KOPT-K1 (cell line): ENCODE measurements around the gene ANKMY1.
"Not testable (repeated sequence)": the region's sequence is repeated elsewhere in the genome, so short reads cannot be mapped to it uniquely, and the experiment has no call there.

Experiments
- H3K27ac ChIP-seq: fragments of 200-600 bp; sonication (generic); 2 replicates; pipeline ENCODE4 v1.5.1; 2016; ENCODE audit warnings: antibody characterized with exemption, mild to moderate bottlenecking, low read depth, low read length; ENCODE audit not compliant: poor library complexity, severe bottlenecking
- H3K36me3 ChIP-seq: fragments of 200-600 bp; sonication (generic); 2 replicates; pipeline ENCODE4 v1.5.1; 2017; ENCODE audit warnings: antibody characterized with exemption, mild to moderate bottlenecking, low read length, moderate library complexity; ENCODE audit not compliant: insufficient read depth
- H3K9me3 ChIP-seq: fragments of 200-600 bp; sonication (generic); 2 replicates; pipeline ENCODE4 v1.5.1; 2017; ENCODE audit warnings: antibody characterized with exemption, low read length, mild to moderate bottlenecking; ENCODE audit not compliant: insufficient read depth, poor library complexity, severe bottlenecking

The ANKMY1 gene

GRCh38 chr2:240570531-240571313, 12.9 kb upstream of the ANKMY1 start:
- no peak overlapping the region for H3K27ac ChIP-seq
- no peaks in the 10 kb centered on the region for H3K9me3 ChIP-seq
- H3K36me3 ChIP-seq: peaks cover 27% of the 10 kb centered on the region; the same call in 1 of the 2 replicates

- peaks cover 20% of the 10 kb centered on the region; the same call in 1 of the 2 replicates for H3K36me3 ChIP-seq
- no peaks in the 10 kb centered on the region for H3K9me3 ChIP-seq
- no peak overlapping the region for H3K27ac ChIP-seq
These were observed 12.3 kb upstream of the ANKMY1 start for GRCh38 chr2:240569998-240570530.

GRCh38 chr2:240569523-240569997, 11.8 kb upstream of the ANKMY1 start:
- Histone ChIP-seq H3K27ac (peak overlapping the region; percentile 59), H3K36me3 (peaks cover 15% of the 10 kb centered on the region; the same call in 1 of the 2 replicates), H3K9me3 (no peaks in the 10 kb centered on the region)

- H3K9me3 ChIP-seq: no peaks in the 10 kb centered on the region
- peaks cover 8% of the 10 kb centered on the region; the same call in 1 of the 2 replicates for H3K36me3 ChIP-seq
- peak overlapping the region; percentile 59 for H3K27ac ChIP-seq
These were observed 11.1 kb upstream of the ANKMY1 start for GRCh38 chr2:240568678-240569522.

GRCh38 chr2:240567872-240568677, 10.3 kb upstream of the ANKMY1 start, which contains the start of gene RNPEPL1:
RNPEPL1 (plus strand) TSS chr2:240568484; CDS start chr2:240568587, 103 bp downstream.
- H3K9me3 ChIP-seq: no peaks in the 10 kb centered on the region
- H3K27ac ChIP-seq: peak within 1 kb of the TSS; percentile 59
- peaks cover 14% of the 10 kb centered on the region; the same call in 1 of the 2 replicates for H3K36me3 ChIP-seq

GRCh38 chr2:240567137-240567871, 9.5 kb upstream of the ANKMY1 start:
- Histone ChIP-seq H3K27ac (peak overlapping the region; percentile 85), H3K36me3 (peaks cover 16% of the 10 kb centered on the region; the same call in 1 of the 2 replicates), H3K9me3 (no peaks in the 10 kb centered on the region)

- Histone ChIP-seq H3K27ac (peak overlapping the region; percentile 85), H3K36me3 (peaks cover 13% of the 10 kb centered on the region; the same call in 1 of the 2 replicates), H3K9me3 (no peaks in the 10 kb centered on the region)
These were observed 8.7 kb upstream of the ANKMY1 start for GRCh38 chr2:240566203-240567136.

GRCh38 chr2:240565333-240566202, 7.8 kb upstream of the ANKMY1 start:
- H3K27ac ChIP-seq: peak overlapping the region; percentile 85
- H3K36me3 ChIP-seq: peaks cover 13% of the 10 kb centered on the region; the same call in 1 of the 2 replicates
- H3K9me3 ChIP-seq: no peaks in the 10 kb centered on the region

GRCh38 chr2:240564561-240565332, 7.0 kb upstream of the ANKMY1 start:
- peak overlapping the region; percentile 85 for H3K27ac ChIP-seq
- H3K9me3 ChIP-seq: no peaks in the 10 kb centered on the region
- peaks cover 13% of the 10 kb centered on the region; the same call in 1 of the 2 replicates for H3K36me3 ChIP-seq

- no peaks in the 10 kb centered on the region for H3K9me3 ChIP-seq
- peak overlapping the region; percentile 85 for H3K27ac ChIP-seq
- peaks cover 13% of the 10 kb centered on the region; the same call in 1 of the 2 replicates for H3K36me3 ChIP-seq
These were observed 6.3 kb upstream of the ANKMY1 start for GRCh38 chr2:240563951-240564560.

GRCh38 chr2:240563231-240563630, 5.4 kb upstream of the ANKMY1 start:
- not testable (repeated sequence) for H3K27ac ChIP-seq, H3K9me3 ChIP-seq
- peaks cover 22% of the 10 kb centered on the region; the same call in 1 of the 2 replicates for H3K36me3 ChIP-seq
